Mesothelial cell of epicardium (in vitro differentiated cells): ENCODE results near the gene CCDC169. TPM values are rescaled to one million over a fixed set of nuclear protein-coding genes. Genes with fewer than 3 reads are reported as not detected.

Experiments used
- DNase-seq, 2 experiments: peaks; one replicate each; pipeline ENCODE4 v3.0.0; 2021; ENCODE audit warnings: low spot score in 2 of 2; ENCODE audit not compliant: unreplicated experiment in 2 of 2
- H3K27ac Mint-ChIP-seq: 2 replicates; pipeline ENCODE4 v1.8.0; 2021; ENCODE audit warnings: mixed read lengths
- H3K27me3 Mint-ChIP-seq: 2 replicates; pipeline ENCODE4 v1.8.0; 2021; ENCODE audit warnings: low read depth, mixed read lengths
- H3K36me3 Mint-ChIP-seq: 2 replicates; pipeline ENCODE4 v1.8.0; 2021; ENCODE audit warnings: mixed read lengths
- H3K4me1 Mint-ChIP-seq: 2 replicates; pipeline ENCODE4 v1.8.0; 2021; ENCODE audit warnings: mixed read lengths
- H3K4me3 Mint-ChIP-seq: 2 replicates; pipeline ENCODE4 v1.8.0; 2021; ENCODE audit warnings: mild to moderate bottlenecking, moderate library complexity, mixed read lengths
- H3K9me3 Mint-ChIP-seq: 2 replicates; pipeline ENCODE4 v1.8.0; 2021; ENCODE audit warnings: mixed read lengths
- CTCF ChIP-seq: fragments of 200-600 bp; sonication (generic); IDR thresholded peaks from one replicate; pipeline ENCODE4 v1.5.0; 2021; ENCODE audit warnings: antibody characterized with exemption; ENCODE audit not compliant: unreplicated experiment
- total RNA-seq: library from RNA; stranded (reverse); gene quantifications from 3 replicates; pipeline ENCODE4 v1.2.1, GENCODE V29; 2021

Gene CCDC169
- total RNA-seq, 1 donor from 2014 or later: 5.3 TPM

- no peak for DNase-seq
- H3K9me3 Mint-ChIP-seq: peaks cover 23% of the 10 kb centered on the region
- no peak overlapping the region for H3K4me3 Mint-ChIP-seq
- TF ChIP-seq CTCF: no peak
- H3K36me3 Mint-ChIP-seq: peaks cover 17% of the 10 kb centered on the region
- H3K4me1 Mint-ChIP-seq: peaks cover 6% of the 10 kb centered on the region
- H3K27me3 Mint-ChIP-seq: no peaks in the 10 kb centered on the region
- no peak overlapping the region for H3K27ac Mint-ChIP-seq
Measured at GRCh38 chr13:36224730-36225129, 72.9 kb downstream of the CCDC169 start.

- no peak overlapping the region for H3K4me3 Mint-ChIP-seq
- H3K9me3 Mint-ChIP-seq: peaks cover 22% of the 10 kb centered on the region
- H3K36me3 Mint-ChIP-seq: peaks cover 11% of the 10 kb centered on the region
- H3K27ac Mint-ChIP-seq: no peak overlapping the region
- DNase-seq: no peak
- no peak for TF ChIP-seq CTCF
- peaks cover 6% of the 10 kb centered on the region for H3K4me1 Mint-ChIP-seq
- H3K27me3 Mint-ChIP-seq: no peaks in the 10 kb centered on the region
Measured at GRCh38 chr13:36219883-36220282, 77.7 kb downstream of the CCDC169 start.

GRCh38 chr13:36217456-36217855, 80.2 kb downstream of the CCDC169 start:
- Mint-ChIP-seq H3K9me3 (peaks cover 12% of the 10 kb centered on the region), H3K4me1 (peaks cover 13% of the 10 kb centered on the region), H3K36me3 (peaks cover 3% of the 10 kb centered on the region), H3K27me3 (no peaks in the 10 kb centered on the region), H3K27ac (no peak overlapping the region), H3K4me3 (no peak overlapping the region)
- no peak for TF ChIP-seq CTCF
- no peak for DNase-seq

- no peak within 1 kb of the TSS for H3K4me3 Mint-ChIP-seq
Measured at GRCh38 chr13:36214163-36214921, 83.3 kb downstream of the CCDC169 start, which contains the start of gene SOHLH2. Gene SOHLH2, minus strand, starts transcription at chr13:36214556. Its CDS starts 30 bp downstream, at chr13:36214526.

GRCh38 chr13:36212789-36213188, 84.8 kb downstream of the CCDC169 start:
- Mint-ChIP-seq H3K4me3 (no peak overlapping the region), H3K9me3 (peaks cover 15% of the 10 kb centered on the region), H3K4me1 (peaks cover 15% of the 10 kb centered on the region), H3K27me3 (peaks cover 3% of the 10 kb centered on the region), H3K27ac (no peak overlapping the region), H3K36me3 (peaks cover 3% of the 10 kb centered on the region)
- no peak for DNase-seq
- no peak for TF ChIP-seq CTCF

More at GRCh38 chr13:36214163-36214921, 83.3 kb downstream of the CCDC169 start, which contains the start of gene SOHLH2:
- H3K36me3 Mint-ChIP-seq: peaks cover 3% of the 10 kb centered on the region
- H3K4me1 Mint-ChIP-seq: peaks cover 15% of the 10 kb centered on the region
- DNase-seq: no peak
- H3K27me3 Mint-ChIP-seq: peaks cover 3% of the 10 kb centered on the region
- peaks cover 22% of the 10 kb centered on the region for H3K9me3 Mint-ChIP-seq
- TF ChIP-seq CTCF: no peak
- H3K27ac Mint-ChIP-seq: no peak within 1 kb of the TSS
